SU-DHL-6 (cell line): ENCODE results near the gene RPS6KA4.
"Not testable (repeated sequence)": the region's sequence is repeated elsewhere in the genome, so short reads cannot be mapped to it uniquely, and the experiment has no call there.

Experiments
- H2AFZ ChIP-seq: fragments of 200-600 bp; sonication (generic); 2 replicates; pipeline ENCODE4 v1.6.1; 2014; ENCODE audit warnings: low read depth, mild to moderate bottlenecking, moderate library complexity, mixed read lengths, antibody characterized with exemption, low read length; ENCODE audit not compliant: severe bottlenecking
- H3F3A ChIP-seq: fragments of 200-600 bp; shearing (Covaris generic); 2 replicates; pipeline ENCODE4 v1.6.0; 2016; ENCODE audit warnings: antibody characterized with exemption, mild to moderate bottlenecking; ENCODE audit not compliant: insufficient read depth
- H3K27ac ChIP-seq: fragments of 200-600 bp; sonication (generic); 2 replicates; pipeline ENCODE4 v1.5.1; 2016; ENCODE audit warnings: low read depth, mild to moderate bottlenecking, low read length, moderate library complexity, mixed read lengths
- H3K27me3 ChIP-seq: fragments of 200-600 bp; sonication (generic), shearing (Covaris generic); 2 replicates; pipeline ENCODE4 v1.6.0; 2014; ENCODE audit warnings: mild to moderate bottlenecking, low read length
- H3K36me3 ChIP-seq: fragments of 200-600 bp; sonication (generic); 2 replicates; pipeline ENCODE4 v1.6.1; 2014; ENCODE audit warnings: mild to moderate bottlenecking, low read length, mixed read lengths
- H3K4me2 ChIP-seq: fragments of 300-600, 200-600 bp; shearing (Covaris generic), sonication (generic); 2 replicates; pipeline ENCODE4 v1.6.0; 2014; ENCODE audit warnings: low read length, low read depth, mild to moderate bottlenecking; ENCODE audit not compliant: poor library complexity, severe bottlenecking
- H3K4me3 ChIP-seq: fragments of 200-600 bp; sonication (generic); 2 replicates; pipeline ENCODE4 v1.5.1; 2014; ENCODE audit warnings: antibody characterized with exemption, low read length, mild to moderate bottlenecking, mixed read lengths; ENCODE audit not compliant: insufficient read depth, poor library complexity, severe bottlenecking
- H3K79me2 ChIP-seq: fragments of 200-600 bp; sonication (generic); 2 replicates; pipeline ENCODE4 v1.6.1; 2014; ENCODE audit warnings: mild to moderate bottlenecking, low read length, moderate library complexity; ENCODE audit not compliant: insufficient read depth
- H3K9ac ChIP-seq: fragments of 200-600 bp; sonication (generic); 2 replicates; pipeline ENCODE4 v1.7.0; 2014; ENCODE audit warnings: mild to moderate bottlenecking, low read length
- H3K9me2 ChIP-seq: fragments of 200-600 bp; sonication (generic); replicated peaks from 2 replicates; pipeline ENCODE4 v1.6.1; 2014; ENCODE audit warnings: low read length; ENCODE audit not compliant: insufficient read depth
- H3K9me3 ChIP-seq: fragments of 200-600 bp; sonication (generic); 2 replicates; pipeline ENCODE4 v1.6.1; 2014; ENCODE audit warnings: low read length, mixed read lengths; ENCODE audit not compliant: insufficient read depth
- H4K20me1 ChIP-seq: fragments of 200-600 bp; sonication (generic); 2 replicates; pipeline ENCODE4 v1.6.1; 2014; ENCODE audit warnings: low read depth, mild to moderate bottlenecking, antibody characterized with exemption, low read length, moderate library complexity, mixed read lengths
- CTCF ChIP-seq: fragments of 200-600 bp; sonication (generic); IDR thresholded peaks from one replicate; pipeline ENCODE4 v1.5.1; 2017; ENCODE audit warnings: antibody characterized with exemption, mild to moderate bottlenecking, low read length, moderate library complexity; ENCODE audit not compliant: insufficient read depth, poor library complexity, severe bottlenecking
- EZH2phosphoT487 ChIP-seq: fragments of 200-600 bp; sonication (generic), shearing (Covaris generic); conservative IDR thresholded peaks from 2 replicates; pipeline ENCODE4 v1.6.1; 2018; ENCODE audit warnings: mild to moderate bottlenecking, antibody characterized with exemption, low read length, moderate library complexity, mixed read lengths

Gene RPS6KA4

GRCh38 chr11:64314146-64314804 lies 44.7 kb upstream of the RPS6KA4 start:
- TF ChIP-seq EZH2phosphoT487 (no peak), CTCF (no peak)
- H3K9ac ChIP-seq: no peak overlapping the region
- no peak overlapping the region for H3K27ac ChIP-seq
- no peak overlapping the region for H2AFZ ChIP-seq
- no peak overlapping the region for H3K4me3 ChIP-seq
- H3K9me3 ChIP-seq: no peaks in the 10 kb centered on the region
- no peaks in the 10 kb centered on the region for H3K9me2 ChIP-seq
- no peaks in the 10 kb centered on the region for H3K27me3 ChIP-seq
- H3K79me2 ChIP-seq: peaks cover 29% of the 10 kb centered on the region
- H3F3A ChIP-seq: peaks cover 24% of the 10 kb centered on the region
- H3K4me2 ChIP-seq: no peak overlapping the region
- H4K20me1 ChIP-seq: no peaks in the 10 kb centered on the region; the same call in 1 of the 2 replicates
- no peaks in the 10 kb centered on the region for H3K36me3 ChIP-seq

- H3K27ac ChIP-seq: no peak overlapping the region
- peaks cover 24% of the 10 kb centered on the region for H3F3A ChIP-seq
- H3K4me2 ChIP-seq: no peak overlapping the region
- no peaks in the 10 kb centered on the region for H3K36me3 ChIP-seq
- H3K4me3 ChIP-seq: no peak overlapping the region
- no peaks in the 10 kb centered on the region for H3K9me2 ChIP-seq
- H4K20me1 ChIP-seq: no peaks in the 10 kb centered on the region; the same call in 1 of the 2 replicates
- no peak overlapping the region for H2AFZ ChIP-seq
- no peaks in the 10 kb centered on the region for H3K27me3 ChIP-seq
- no peak for TF ChIP-seq CTCF
- no peak for TF ChIP-seq EZH2phosphoT487
- H3K9ac ChIP-seq: no peak overlapping the region
- H3K79me2 ChIP-seq: peaks cover 22% of the 10 kb centered on the region
- no peaks in the 10 kb centered on the region for H3K9me3 ChIP-seq
These were observed 44.0 kb upstream of the RPS6KA4 start for GRCh38 chr11:64314805-64315561.

GRCh38 chr11:64315667-64316526 lies 43.1 kb upstream of the RPS6KA4 start:
- H3K9ac ChIP-seq: peak overlapping the region; percentile 84
- H3K79me2 ChIP-seq: peaks cover 16% of the 10 kb centered on the region
- H3K27ac ChIP-seq: peak overlapping the region; percentile 92
- H3K4me2 ChIP-seq: peak overlapping the region; percentile 64
- not testable (repeated sequence) for H3K27me3 ChIP-seq, H3K9me2 ChIP-seq, H3K36me3 ChIP-seq, H2AFZ ChIP-seq, H3K9me3 ChIP-seq, H4K20me1 ChIP-seq
- H3K4me3 ChIP-seq: peak overlapping the region; percentile 73
- peaks cover 24% of the 10 kb centered on the region for H3F3A ChIP-seq
